Measurements from ENCODE around the gene DNAI2. TPM values are rescaled to one million over a fixed set of nuclear protein-coding genes. Genes with fewer than 3 reads are reported as not detected.

The DNAI2 gene
- total and polyA plus RNA-seq, 3 donors from 2014 or later, result 19.6 to 80.5 (median 26.9) TPM

GRCh38 chr17:74287031-74287602, 13.1 kb downstream of the DNAI2 start:
- no peaks in the 10 kb centered on the region for H3K9me3 ChIP-seq
- no peaks in the 10 kb centered on the region for H3K36me3 ChIP-seq (ENCODE audit: low read depth, missing control alignments)
- H3K4me1 ChIP-seq, result no peaks in the 10 kb centered on the region
- TF ChIP-seq CTCF (IDR thresholded peaks at IDR 0.05) (no peak), POLR2A (IDR thresholded peaks at IDR 0.05) (no peak)
- H3K4me3 ChIP-seq, result no peak overlapping the region
- DNase-seq, result no peak
- intact Hi-C loops (cut with DNase I; ENCODE audit: low total_unique reads), result no loop called here
- 83 to 84% methylated on average over 8 to 14 of the region's 14 CpGs for WGBS, 2 donors
- H3K27me3 ChIP-seq, result no peaks in the 10 kb centered on the region
- no peak overlapping the region for H3K27ac ChIP-seq

GRCh38 chr17:74288785-74289184, 14.8 kb downstream of the DNAI2 start:
- H3K4me3 ChIP-seq, result no peak overlapping the region
- intact Hi-C loops (cut with DNase I; ENCODE audit: low total_unique reads), result no loop called here
- H3K27me3 ChIP-seq, result no peaks in the 10 kb centered on the region
- DNase-seq, result no peak
- H3K4me1 ChIP-seq, result no peaks in the 10 kb centered on the region
- H3K36me3 ChIP-seq (ENCODE audit: low read depth, missing control alignments), result no peaks in the 10 kb centered on the region
- TF ChIP-seq POLR2A (IDR thresholded peaks at IDR 0.05) (no peak), CTCF (IDR thresholded peaks at IDR 0.05) (no peak)
- no peak overlapping the region for H3K27ac ChIP-seq
- WGBS, 2 donors, result 54 to 74% methylated on average over 5 of the region's 5 CpGs
- no peaks in the 10 kb centered on the region for H3K9me3 ChIP-seq

GRCh38 chr17:74289688-74290087, 15.7 kb downstream of the DNAI2 start:
- Histone ChIP-seq H3K27ac (no peak overlapping the region), H3K9me3 (no peaks in the 10 kb centered on the region), H3K4me3 (no peak overlapping the region), H3K4me1 (no peaks in the 10 kb centered on the region), H3K36me3 (ENCODE audit: low read depth, missing control alignments) (no peaks in the 10 kb centered on the region), H3K27me3 (no peaks in the 10 kb centered on the region)
- intact Hi-C loops (cut with DNase I; ENCODE audit: low total_unique reads), result no loop called here
- 42 to 62% methylated on average over 11 of the region's 11 CpGs for WGBS, 2 donors
- TF ChIP-seq CTCF (IDR thresholded peaks at IDR 0.05) (no peak), POLR2A (IDR thresholded peaks at IDR 0.05) (no peak)
- no peak for DNase-seq

GRCh38 chr17:74290340-74290739, 16.3 kb downstream of the DNAI2 start:
- H3K4me1 ChIP-seq, result no peaks in the 10 kb centered on the region
- intact Hi-C loops (cut with DNase I; ENCODE audit: low total_unique reads), result no loop called here
- no peak for DNase-seq
- TF ChIP-seq CTCF (IDR thresholded peaks at IDR 0.05) (no peak), POLR2A (IDR thresholded peaks at IDR 0.05) (no peak)
- H3K4me3 ChIP-seq, result no peak overlapping the region
- 59 to 81% methylated on average over 11 of the region's 11 CpGs for WGBS, 2 donors
- H3K9me3 ChIP-seq, result no peaks in the 10 kb centered on the region
- no peak overlapping the region for H3K27ac ChIP-seq
- H3K36me3 ChIP-seq (ENCODE audit: low read depth, missing control alignments), result no peaks in the 10 kb centered on the region
- H3K27me3 ChIP-seq, result no peaks in the 10 kb centered on the region

GRCh38 chr17:74292495-74292894, 18.5 kb downstream of the DNAI2 start:
- H3K4me1 ChIP-seq, result peaks cover 13% of the 10 kb centered on the region
- intact Hi-C loops (cut with DNase I; ENCODE audit: low total_unique reads), result no loop called here
- H3K27me3 ChIP-seq, result no peaks in the 10 kb centered on the region
- no peak overlapping the region for H3K27ac ChIP-seq
- H3K9me3 ChIP-seq, result no peaks in the 10 kb centered on the region
- no peak for DNase-seq
- no peak overlapping the region for H3K4me3 ChIP-seq
- 92 to 93% methylated on average over 10 of the region's 10 CpGs for WGBS, 2 donors
- no peaks in the 10 kb centered on the region for H3K36me3 ChIP-seq (ENCODE audit: low read depth, missing control alignments)
- TF ChIP-seq POLR2A (IDR thresholded peaks at IDR 0.05) (no peak), CTCF (IDR thresholded peaks at IDR 0.05) (no peak)

Measured in testis (tissue), 3 donors.